ENCODE results near the gene RAP2C. TPM values are rescaled to one million over a fixed set of nuclear protein-coding genes. Genes with fewer than 3 reads are reported as not detected.

RAP2C gene
- total and polyA plus RNA-seq, 4 donors, result 17.1 to 32.0 (median 23.4) TPM

DNA sequence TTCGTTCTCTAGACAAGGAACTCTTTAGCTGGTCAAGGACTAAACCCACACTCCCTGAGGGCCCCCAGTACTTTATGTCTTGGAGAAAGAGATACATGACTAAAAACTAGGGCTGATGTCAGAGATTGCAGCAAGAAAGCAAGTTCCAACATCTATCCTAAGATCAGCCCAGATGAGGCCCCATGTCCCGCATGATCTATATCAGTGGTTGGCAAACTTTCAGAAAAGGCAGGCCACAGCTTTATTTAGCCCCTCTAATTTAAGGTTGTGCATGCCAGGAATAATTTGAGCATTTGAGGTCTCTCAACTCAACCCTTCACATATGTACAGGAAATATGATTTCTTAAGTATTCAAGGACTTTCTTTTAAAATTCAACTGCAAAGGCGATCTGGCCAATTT, 47.4 kb downstream of the RAP2C start:
- DNase-seq (no peak), ATAC-seq (ENCODE audit: insufficient read depth, low FRiP score) (no peak)
- H3K36me3 ChIP-seq (ENCODE audit: control insufficient read depth in 4 of 4, insufficient read depth in 4 of 4, low read length in 4 of 4), result no peaks in the 10 kb centered on the region
- no peak overlapping the region for H3K4me3 ChIP-seq
- peaks cover 2 to 25% (median 7%) of the 10 kb centered on the region in 3 donors for H3K27me3 ChIP-seq (ENCODE audit: control insufficient read depth in 3 of 3, insufficient read depth in 3 of 3, low read length in 2 of 3)
- H3K9me3 ChIP-seq (ENCODE audit: control insufficient read depth in 4 of 4, insufficient read depth in 3 of 4, low read length in 3 of 4), result peaks cover 0 to 2% (median 0%) of the 10 kb centered on the region in 4 donors
- 78 to 91% methylated on average over 3 of the region's 3 CpGs for WGBS, 2 donors
- H3K27ac ChIP-seq (ENCODE audit: low read depth in 1 of 2, low read length in 1 of 2), result no peak overlapping the region
- no peaks in the 10 kb centered on the region for H3K4me1 ChIP-seq (ENCODE audit: control insufficient read depth in 5 of 5, insufficient read depth in 5 of 5, low read length in 5 of 5)
- H3K9ac ChIP-seq (ENCODE audit: insufficient read depth in 1 of 2, low read length in 2 of 2), result no peak overlapping the region
- no peak for TF ChIP-seq CTCF (IDR thresholded peaks at IDR 0.05; ENCODE audit: control extremely low read depth, extremely low read depth)

DNA sequence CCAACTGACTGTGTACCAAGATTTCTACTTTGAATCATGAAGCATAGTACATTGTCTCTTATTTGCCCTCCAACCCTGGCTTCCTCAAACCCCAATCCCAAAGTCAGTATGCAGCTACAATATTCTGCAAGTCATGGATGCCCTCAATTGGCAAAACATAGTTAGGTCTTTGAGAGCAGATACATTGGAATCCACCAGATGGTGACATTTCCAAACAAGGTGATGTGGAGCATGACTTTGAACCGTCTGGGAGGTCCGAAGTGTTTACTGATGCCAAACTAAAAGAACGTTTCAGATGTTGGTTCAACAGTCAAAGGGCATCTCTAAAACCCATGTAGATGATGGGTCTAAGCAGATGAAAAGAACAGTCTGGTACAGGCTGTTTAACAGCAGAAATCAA, 47.8 kb downstream of the RAP2C start:
- Histone ChIP-seq H3K27ac (ENCODE audit: low read depth in 1 of 2, low read length in 1 of 2) (no peak overlapping the region), H3K36me3 (ENCODE audit: control insufficient read depth in 4 of 4, insufficient read depth in 4 of 4, low read length in 4 of 4) (no peaks in the 10 kb centered on the region), H3K9me3 (ENCODE audit: control insufficient read depth in 4 of 4, insufficient read depth in 3 of 4, low read length in 3 of 4) (peaks cover 0 to 3% (median 0%) of the 10 kb centered on the region in 4 donors), H3K4me3 (no peak overlapping the region), H3K9ac (ENCODE audit: insufficient read depth in 1 of 2, low read length in 2 of 2) (no peak overlapping the region), H3K27me3 (ENCODE audit: control insufficient read depth in 3 of 3, insufficient read depth in 3 of 3, low read length in 2 of 3) (peaks cover 2 to 24% (median 7%) of the 10 kb centered on the region in 3 donors), H3K4me1 (ENCODE audit: control insufficient read depth in 5 of 5, insufficient read depth in 5 of 5, low read length in 5 of 5) (no peaks in the 10 kb centered on the region)
- no peak for DNase-seq
- 58 to 81% methylated on average over 3 of the region's 3 CpGs for WGBS, 2 donors
- ATAC-seq (ENCODE audit: insufficient read depth, low FRiP score), result no peak
- no peak for TF ChIP-seq CTCF (IDR thresholded peaks at IDR 0.05; ENCODE audit: control extremely low read depth, extremely low read depth)

- H3K4me3 ChIP-seq, result no peak overlapping the region
- peaks cover 0 to 3% (median 1%) of the 10 kb centered on the region in 4 donors for H3K9me3 ChIP-seq (ENCODE audit: control insufficient read depth in 4 of 4, insufficient read depth in 3 of 4, low read length in 3 of 4)
- DNase-seq, result peak in 1 of 3 donors; percentile 8
- H3K36me3 ChIP-seq (ENCODE audit: control insufficient read depth in 4 of 4, insufficient read depth in 4 of 4, low read length in 4 of 4), result no peaks in the 10 kb centered on the region
- TF ChIP-seq CTCF (IDR thresholded peaks at IDR 0.05; ENCODE audit: control extremely low read depth, extremely low read depth), result no peak
- no peak for ATAC-seq (ENCODE audit: insufficient read depth, low FRiP score)
- H3K27me3 ChIP-seq (ENCODE audit: control insufficient read depth in 3 of 3, insufficient read depth in 3 of 3, low read length in 2 of 3), result peaks cover 2 to 24% (median 4%) of the 10 kb centered on the region in 3 donors
- WGBS, 2 donors, result 56 to 84% methylated on average over 3 of the region's 3 CpGs
- no peaks in the 10 kb centered on the region for H3K4me1 ChIP-seq (ENCODE audit: control insufficient read depth in 5 of 5, insufficient read depth in 5 of 5, low read length in 5 of 5)
- H3K27ac ChIP-seq (ENCODE audit: low read depth in 1 of 2, low read length in 1 of 2), result no peak overlapping the region
- H3K9ac ChIP-seq (ENCODE audit: insufficient read depth in 1 of 2, low read length in 2 of 2), result no peak overlapping the region
These were observed 49.7 kb downstream of the RAP2C start for GRCh38 chrX:132169554-132169953.

DNA sequence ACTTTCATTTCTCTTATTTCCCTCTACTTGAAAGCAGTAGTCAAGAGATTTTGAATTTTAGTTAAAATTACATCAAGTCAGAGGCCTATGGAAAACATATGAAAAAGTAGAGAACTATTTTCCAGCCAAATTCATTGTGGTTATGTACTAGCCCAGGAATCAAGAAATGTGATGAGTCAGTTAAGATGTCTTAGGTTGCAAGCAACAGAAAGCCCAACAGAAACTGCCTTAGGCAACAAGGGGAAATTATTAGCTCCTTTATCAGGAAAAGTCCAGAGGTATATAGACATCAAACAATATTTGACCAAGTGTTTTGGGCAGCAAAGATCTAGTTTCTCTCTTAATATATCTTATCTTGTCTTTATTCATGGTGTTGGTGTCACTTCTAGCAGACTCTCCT, 53.6 kb downstream of the RAP2C start:
- DNase-seq (no peak), ATAC-seq (ENCODE audit: insufficient read depth, low FRiP score) (no peak)
- Histone ChIP-seq H3K9ac (ENCODE audit: insufficient read depth in 1 of 2, low read length in 2 of 2) (no peak overlapping the region), H3K9me3 (ENCODE audit: control insufficient read depth in 4 of 4, insufficient read depth in 3 of 4, low read length in 3 of 4) (peaks cover 0 to 7% (median 1%) of the 10 kb centered on the region in 4 donors), H3K36me3 (ENCODE audit: control insufficient read depth in 4 of 4, insufficient read depth in 4 of 4, low read length in 4 of 4) (no peaks in the 10 kb centered on the region), H3K27me3 (ENCODE audit: control insufficient read depth in 3 of 3, insufficient read depth in 3 of 3, low read length in 2 of 3) (peaks cover 0 to 5% (median 0%) of the 10 kb centered on the region in 3 donors), H3K4me1 (ENCODE audit: control insufficient read depth in 5 of 5, insufficient read depth in 5 of 5, low read length in 5 of 5) (no peaks in the 10 kb centered on the region), H3K4me3 (no peak overlapping the region), H3K27ac (ENCODE audit: low read depth in 1 of 2, low read length in 1 of 2) (no peak overlapping the region)
- TF ChIP-seq CTCF (IDR thresholded peaks at IDR 0.05; ENCODE audit: control extremely low read depth, extremely low read depth), result no peak
